Measurements from ENCODE around the gene CXorf65.
A peak's percentile ranks its signal among the peaks of the same experiment; 100 is the strongest.

Gene CXorf65

DNA sequence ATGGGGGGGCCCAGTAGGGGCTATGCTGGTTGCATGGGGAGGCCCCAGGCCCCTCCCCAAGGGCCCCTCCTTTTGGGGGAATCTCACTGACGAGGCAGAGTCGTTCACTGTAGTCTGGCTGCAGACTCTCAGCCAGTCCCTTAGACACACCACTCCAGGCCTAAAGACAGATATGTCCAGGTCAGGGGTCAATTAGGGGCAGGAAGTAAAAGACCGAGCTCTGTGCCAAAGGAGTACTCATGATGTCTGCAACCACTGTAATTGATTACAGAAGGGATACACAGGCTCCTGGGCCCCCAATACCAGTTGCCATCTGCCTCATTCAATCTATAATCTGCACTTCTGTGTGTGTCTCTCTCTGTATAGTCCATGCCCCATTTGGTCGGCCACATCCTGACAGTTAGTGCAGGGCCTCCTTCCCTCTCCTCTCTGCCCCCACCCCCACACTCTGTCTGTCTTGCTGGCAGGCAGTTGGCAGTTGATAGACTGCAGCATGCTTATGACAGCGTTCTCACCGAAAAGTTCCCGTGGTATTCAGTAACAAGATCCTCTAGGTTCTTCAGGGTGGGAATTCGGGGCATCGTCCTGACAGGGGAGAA is 1.3 kb upstream of the CXorf65 start:
- DNase-seq (ENCODE audit: insufficient read length, low spot score) (no peak), FAIRE-seq (peak; percentile 66)
- TF ChIP-seq POU2F2 (IDR thresholded peaks at IDR 0.05; ENCODE audit: low read depth, low read length) (no peak), POLR2A (IDR thresholded peaks at IDR 0.05; ENCODE audit: low read depth, low read length) (no peak), POLR2AphosphoS5 (IDR thresholded peaks at IDR 0.05; ENCODE audit: low read depth, low read length) (no peak), TAF1 (IDR thresholded peaks at IDR 0.05; ENCODE audit: low read depth, low read length) (no peak), SPI1 (IDR thresholded peaks at IDR 0.05; ENCODE audit: low read depth, low read length) (no peak), PAX5 (IDR thresholded peaks at IDR 0.05; ENCODE audit: insufficient read depth, low read length, severe bottlenecking) (no peak)

GRCh38 chrX:71107245-71107644 is 705 bp upstream of the CXorf65 start:
- no peak for DNase-seq (ENCODE audit: insufficient read length, low spot score)
- no peak for TF ChIP-seq TAF1 (IDR thresholded peaks at IDR 0.05; ENCODE audit: low read depth, low read length)
- TF ChIP-seq POLR2A (IDR thresholded peaks at IDR 0.05; ENCODE audit: low read depth, low read length): no peak
- TF ChIP-seq SPI1 (IDR thresholded peaks at IDR 0.05; ENCODE audit: low read depth, low read length): no peak
- no peak for TF ChIP-seq POU2F2 (IDR thresholded peaks at IDR 0.05; ENCODE audit: low read depth, low read length)
- TF ChIP-seq PAX5 (IDR thresholded peaks at IDR 0.05; ENCODE audit: insufficient read depth, low read length, severe bottlenecking): no peak
- TF ChIP-seq POLR2AphosphoS5 (IDR thresholded peaks at IDR 0.05; ENCODE audit: low read depth, low read length): no peak
- FAIRE-seq: no peak

DNA sequence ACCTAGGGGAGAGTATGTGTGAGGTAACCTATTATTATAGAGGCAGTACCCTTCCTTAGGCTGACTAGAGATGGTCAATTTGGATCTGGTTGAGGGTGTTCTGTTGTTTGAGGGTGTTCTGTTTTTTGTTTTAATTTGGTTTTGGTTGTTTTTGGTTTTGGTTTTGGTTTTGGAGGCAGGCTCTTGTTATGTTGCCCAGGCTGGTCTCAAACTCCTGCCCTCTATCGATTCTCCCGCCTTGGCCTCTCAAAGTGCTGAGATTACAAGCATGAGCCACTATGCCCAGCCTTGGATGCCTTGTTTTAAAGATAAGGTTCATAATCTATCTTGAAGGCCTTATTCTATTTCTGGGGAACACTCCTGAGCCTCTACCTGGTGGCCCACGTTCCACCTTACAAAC is 912 bp downstream of the CXorf65 start:
- no peak for TF ChIP-seq PAX5 (IDR thresholded peaks at IDR 0.05; ENCODE audit: insufficient read depth, low read length, severe bottlenecking)
- TF ChIP-seq TAF1 (IDR thresholded peaks at IDR 0.05; ENCODE audit: low read depth, low read length): no peak
- no peak for TF ChIP-seq SPI1 (IDR thresholded peaks at IDR 0.05; ENCODE audit: low read depth, low read length)
- TF ChIP-seq POLR2A (IDR thresholded peaks at IDR 0.05; ENCODE audit: low read depth, low read length): no peak
- TF ChIP-seq POLR2AphosphoS5 (IDR thresholded peaks at IDR 0.05; ENCODE audit: low read depth, low read length): no peak
- TF ChIP-seq POU2F2 (IDR thresholded peaks at IDR 0.05; ENCODE audit: low read depth, low read length): no peak
- DNase-seq (ENCODE audit: insufficient read length, low spot score) (no peak), FAIRE-seq (no peak)

DNA sequence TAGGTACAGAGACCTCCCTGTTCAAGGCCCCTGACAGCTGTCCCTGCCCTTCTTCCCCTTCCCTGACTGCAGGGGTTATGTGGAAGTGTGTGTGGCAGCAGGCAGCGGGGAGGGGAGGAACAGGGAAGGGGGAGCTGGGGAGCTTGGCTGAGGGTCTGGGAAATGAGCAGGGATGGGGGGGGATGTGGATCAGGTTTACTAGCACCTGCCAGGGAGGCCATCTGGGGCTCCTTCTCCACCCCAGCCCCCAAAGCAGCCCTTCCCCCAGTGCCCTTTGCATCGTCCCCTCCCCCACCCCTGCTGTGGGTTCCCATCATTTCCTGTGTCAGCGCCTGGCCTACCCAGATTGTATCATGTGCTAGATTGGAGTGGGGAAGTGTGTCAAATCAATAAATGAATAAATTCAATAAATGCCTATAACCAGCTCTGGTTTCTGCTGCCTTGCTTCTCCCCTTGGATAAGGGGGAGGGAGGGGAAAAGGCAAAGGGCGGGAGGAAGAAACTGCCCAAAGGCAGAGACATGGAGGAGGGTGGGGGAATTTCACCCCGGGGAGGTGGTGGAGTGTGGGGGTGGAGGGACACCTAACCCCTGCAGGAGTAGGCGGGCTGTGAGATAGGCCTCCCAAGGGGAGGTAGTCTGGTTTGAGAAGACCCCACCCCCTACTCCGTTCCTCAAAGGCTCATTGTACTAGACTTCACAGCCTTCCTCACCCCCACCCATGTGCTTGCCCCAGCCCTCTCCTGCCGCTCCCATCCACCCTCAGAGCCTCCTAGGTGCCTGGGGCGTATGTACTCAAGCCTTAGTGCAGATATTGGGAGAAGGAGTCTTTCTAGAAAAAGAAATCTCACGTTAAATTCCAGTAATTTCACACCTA is 3.2 kb downstream of the CXorf65 start:
- no peak for DNase-seq (ENCODE audit: insufficient read length, low spot score)
- TF ChIP-seq PAX5 (IDR thresholded peaks at IDR 0.05; ENCODE audit: insufficient read depth, low read length, severe bottlenecking): no peak
- TF ChIP-seq POLR2AphosphoS5 (IDR thresholded peaks at IDR 0.05; ENCODE audit: low read depth, low read length): no peak
- no peak for TF ChIP-seq POLR2A (IDR thresholded peaks at IDR 0.05; ENCODE audit: low read depth, low read length)
- TF ChIP-seq POU2F2 (IDR thresholded peaks at IDR 0.05; ENCODE audit: low read depth, low read length): no peak
- TF ChIP-seq TAF1 (IDR thresholded peaks at IDR 0.05; ENCODE audit: low read depth, low read length): no peak
- TF ChIP-seq SPI1 (IDR thresholded peaks at IDR 0.05; ENCODE audit: low read depth, low read length): no peak
- peak; percentile 89 for FAIRE-seq

GRCh38 chrX:71102292-71102691 is 4.2 kb downstream of the CXorf65 start:
- no peak for DNase-seq (ENCODE audit: insufficient read length, low spot score)
- TF ChIP-seq POLR2AphosphoS5 (IDR thresholded peaks at IDR 0.05; ENCODE audit: low read depth, low read length): no peak
- no peak for TF ChIP-seq POU2F2 (IDR thresholded peaks at IDR 0.05; ENCODE audit: low read depth, low read length)
- no peak for TF ChIP-seq SPI1 (IDR thresholded peaks at IDR 0.05; ENCODE audit: low read depth, low read length)
- TF ChIP-seq TAF1 (IDR thresholded peaks at IDR 0.05; ENCODE audit: low read depth, low read length): no peak
- TF ChIP-seq PAX5 (IDR thresholded peaks at IDR 0.05; ENCODE audit: insufficient read depth, low read length, severe bottlenecking): no peak
- no peak for TF ChIP-seq POLR2A (IDR thresholded peaks at IDR 0.05; ENCODE audit: low read depth, low read length)
- FAIRE-seq: no peak

- TF ChIP-seq POLR2A (IDR thresholded peaks at IDR 0.05; ENCODE audit: low read depth, low read length) (no peak), PAX5 (IDR thresholded peaks at IDR 0.05; ENCODE audit: insufficient read depth, low read length, severe bottlenecking) (no peak), POU2F2 (IDR thresholded peaks at IDR 0.05; ENCODE audit: low read depth, low read length) (no peak), TAF1 (IDR thresholded peaks at IDR 0.05; ENCODE audit: low read depth, low read length) (no peak), POLR2AphosphoS5 (IDR thresholded peaks at IDR 0.05; ENCODE audit: low read depth, low read length) (no peak), SPI1 (IDR thresholded peaks at IDR 0.05; ENCODE audit: low read depth, low read length) (no peak)
- DNase-seq (ENCODE audit: insufficient read length, low spot score) (no peak), FAIRE-seq (no peak)
Observed at GRCh38 chrX:71100581-71101505, 5.7 kb downstream of the CXorf65 start.

DNA sequence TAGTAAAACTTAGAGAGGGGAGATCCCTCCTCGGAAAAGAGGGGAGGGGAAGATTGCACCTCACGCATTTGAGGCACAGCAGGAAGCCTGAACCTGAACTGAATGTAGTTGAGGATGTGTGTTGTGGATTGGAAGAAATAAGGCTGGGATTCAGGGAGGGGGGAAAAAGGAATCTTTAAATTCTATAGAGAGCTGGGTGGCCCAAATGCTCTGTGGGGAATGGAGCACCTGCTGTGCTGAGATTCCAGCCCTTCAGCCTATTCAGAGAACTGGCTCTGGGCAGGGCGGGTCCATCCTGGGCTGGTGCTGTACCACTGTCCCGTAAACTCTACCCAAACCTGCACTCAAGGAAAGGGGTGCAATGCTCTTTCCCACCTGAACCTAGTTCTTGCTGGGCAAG is 6.8 kb downstream of the CXorf65 start:
- DNase-seq (ENCODE audit: insufficient read length, low spot score) (no peak), FAIRE-seq (no peak)
- TF ChIP-seq POU2F2 (IDR thresholded peaks at IDR 0.05; ENCODE audit: low read depth, low read length): no peak
- no peak for TF ChIP-seq POLR2AphosphoS5 (IDR thresholded peaks at IDR 0.05; ENCODE audit: low read depth, low read length)
- no peak for TF ChIP-seq TAF1 (IDR thresholded peaks at IDR 0.05; ENCODE audit: low read depth, low read length)
- TF ChIP-seq POLR2A (IDR thresholded peaks at IDR 0.05; ENCODE audit: low read depth, low read length): no peak
- TF ChIP-seq PAX5 (IDR thresholded peaks at IDR 0.05; ENCODE audit: insufficient read depth, low read length, severe bottlenecking): no peak
- TF ChIP-seq SPI1 (IDR thresholded peaks at IDR 0.05; ENCODE audit: low read depth, low read length): no peak

GRCh38 chrX:71098951-71099506 is 7.5 kb downstream of the CXorf65 start:
- TF ChIP-seq SPI1 (IDR thresholded peaks at IDR 0.05; ENCODE audit: low read depth, low read length): no peak
- TF ChIP-seq TAF1 (IDR thresholded peaks at IDR 0.05; ENCODE audit: low read depth, low read length): no peak
- no peak for TF ChIP-seq POLR2AphosphoS5 (IDR thresholded peaks at IDR 0.05; ENCODE audit: low read depth, low read length)
- TF ChIP-seq POU2F2 (IDR thresholded peaks at IDR 0.05; ENCODE audit: low read depth, low read length): no peak
- no peak for TF ChIP-seq PAX5 (IDR thresholded peaks at IDR 0.05; ENCODE audit: insufficient read depth, low read length, severe bottlenecking)
- TF ChIP-seq POLR2A (IDR thresholded peaks at IDR 0.05; ENCODE audit: low read depth, low read length): no peak
- no peak for FAIRE-seq
- DNase-seq (ENCODE audit: insufficient read length, low spot score): no peak
